NCI-H1436 (cell line): Measurements from ENCODE around the gene MAMSTR.
"Not testable (repeated sequence)": the region's sequence is repeated elsewhere in the genome, so short reads cannot be mapped to it uniquely, and the experiment has no call there.

Experiments used
- DNase-seq: peaks from one replicate; lab custom pipeline; 2025; lab: John Stamatoyannopoulos, UW

Gene MAMSTR, protein sequence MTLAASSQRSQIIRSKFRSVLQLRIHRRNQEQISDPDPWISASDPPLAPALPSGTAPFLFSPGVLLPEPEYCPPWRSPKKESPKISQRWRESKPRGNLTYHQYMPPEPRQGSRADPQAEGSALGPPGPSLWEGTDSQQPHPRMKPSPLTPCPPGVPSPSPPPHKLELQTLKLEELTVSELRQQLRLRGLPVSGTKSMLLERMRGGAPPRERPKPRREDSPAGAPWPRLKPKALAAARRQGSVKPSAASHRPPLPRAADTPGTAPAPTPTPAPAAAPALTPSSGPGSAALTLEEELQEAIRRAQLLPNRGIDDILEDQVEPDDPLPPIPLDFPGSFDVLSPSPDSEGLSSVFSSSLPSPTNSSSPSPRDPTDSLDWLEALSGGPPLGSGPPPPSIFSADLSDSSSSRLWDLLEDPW

DNA sequence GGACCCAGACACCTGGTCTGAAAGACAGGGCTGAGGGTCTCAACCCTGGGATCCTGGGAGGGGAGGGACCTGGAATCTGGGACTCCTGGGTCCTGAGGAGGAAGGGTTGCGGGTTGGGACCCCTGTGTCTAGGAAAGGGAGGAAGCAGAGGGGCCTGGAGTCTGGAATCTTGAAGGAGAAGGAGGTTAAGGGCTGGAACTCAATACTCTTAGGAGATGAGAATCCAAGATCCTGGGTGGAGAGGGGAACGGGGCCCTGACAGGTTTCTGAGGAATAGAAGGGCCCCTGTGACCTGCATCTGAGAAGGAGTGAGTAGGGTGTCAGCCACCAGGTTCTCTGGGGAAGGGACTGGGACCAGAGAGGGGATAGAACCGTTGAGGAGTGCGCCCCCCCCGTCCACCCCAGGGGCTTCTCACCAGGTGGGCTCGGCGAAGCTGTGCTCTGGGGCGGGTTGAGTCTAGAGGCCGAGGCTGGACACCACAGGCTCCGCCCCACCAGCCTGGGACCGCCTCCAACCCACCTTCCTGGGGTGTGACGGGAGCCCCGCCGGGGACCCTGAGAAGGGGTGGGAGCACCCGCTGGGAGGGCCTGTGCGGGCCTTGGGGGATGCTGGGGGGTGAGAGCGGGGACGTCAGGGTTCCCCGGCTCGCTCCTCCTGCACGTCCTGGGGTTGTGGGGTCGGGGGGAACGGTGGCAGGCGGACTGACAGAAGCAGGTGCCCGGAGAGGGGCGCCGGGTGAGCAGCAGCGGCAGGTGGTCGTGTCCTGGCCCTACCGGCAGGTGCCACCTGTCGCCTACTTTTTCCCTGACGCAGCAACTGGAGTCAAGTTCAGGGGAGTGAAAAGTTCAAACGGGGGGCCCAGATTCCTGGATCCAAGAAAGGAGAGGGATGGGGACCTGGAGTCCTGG lies at the start of gene MAMSTR:
TSS of gene MAMSTR (minus strand) at position 463 of the 909 bp plus-strand sequence. CDS start 694 bp downstream, outside the sequence.
- DNase-seq, result peak; percentile 60

DNA sequence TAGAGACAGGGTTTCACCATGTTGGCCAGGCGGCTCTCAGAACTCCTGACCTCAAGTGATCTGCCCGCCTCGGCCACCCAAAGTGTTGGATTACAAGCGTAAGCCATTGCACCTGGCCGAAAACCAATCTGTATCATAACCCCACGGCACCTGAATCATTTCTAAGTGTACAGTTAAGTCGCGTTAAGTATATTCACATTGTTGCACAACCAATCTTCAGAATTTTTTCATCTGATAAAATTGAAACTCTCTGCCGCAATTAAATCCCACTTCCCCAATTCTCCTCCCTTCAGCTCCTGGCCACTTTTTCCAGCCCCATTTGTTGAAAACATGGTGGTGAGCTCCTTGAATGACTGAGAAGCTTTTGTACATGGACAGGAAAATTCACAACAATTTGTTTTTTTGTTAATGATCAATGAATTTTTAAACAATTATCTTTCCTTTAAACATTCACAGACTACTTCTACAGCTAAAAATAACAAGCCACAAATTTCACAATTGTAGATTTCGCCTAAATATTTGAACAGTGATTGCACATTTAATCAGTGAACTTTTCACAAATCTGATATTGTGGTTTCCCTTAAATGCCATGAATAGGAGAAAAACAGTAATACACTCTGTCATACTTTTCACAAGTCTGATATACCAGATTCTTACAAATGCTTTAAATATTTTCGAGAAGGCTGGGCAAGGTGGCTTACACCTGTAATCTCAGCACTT lies 49.6 kb upstream of the MAMSTR start:
- no peak for DNase-seq

DNA sequence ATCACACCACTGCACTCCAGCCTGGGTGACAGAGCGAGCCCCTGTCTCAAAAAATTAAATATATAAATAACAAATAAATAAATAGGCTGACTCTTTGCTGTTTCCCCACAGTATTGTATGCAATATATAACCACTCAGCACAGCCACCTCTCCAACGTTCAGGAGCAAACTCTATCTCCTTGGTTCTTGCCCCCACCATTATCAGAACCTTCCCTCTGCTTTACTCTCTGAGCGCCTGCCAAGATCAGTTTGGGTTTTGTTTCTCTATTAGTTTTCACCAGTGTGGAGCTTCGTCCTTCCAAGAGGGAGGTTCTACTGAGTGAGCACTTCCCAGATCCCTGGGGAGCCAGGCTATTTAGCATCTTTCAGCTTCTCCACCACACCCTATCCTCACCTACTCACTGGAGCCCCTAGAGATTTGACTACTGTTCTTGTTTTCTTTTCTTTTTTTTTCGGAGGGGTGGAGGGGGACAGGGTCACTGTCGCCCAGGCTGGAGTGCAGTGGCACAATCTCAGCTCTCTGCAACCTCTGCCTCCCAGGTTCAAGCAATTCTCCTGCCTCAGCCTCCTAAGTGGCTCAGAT lies 48.7 kb upstream of the MAMSTR start:
- not testable (repeated sequence) for DNase-seq

DNA sequence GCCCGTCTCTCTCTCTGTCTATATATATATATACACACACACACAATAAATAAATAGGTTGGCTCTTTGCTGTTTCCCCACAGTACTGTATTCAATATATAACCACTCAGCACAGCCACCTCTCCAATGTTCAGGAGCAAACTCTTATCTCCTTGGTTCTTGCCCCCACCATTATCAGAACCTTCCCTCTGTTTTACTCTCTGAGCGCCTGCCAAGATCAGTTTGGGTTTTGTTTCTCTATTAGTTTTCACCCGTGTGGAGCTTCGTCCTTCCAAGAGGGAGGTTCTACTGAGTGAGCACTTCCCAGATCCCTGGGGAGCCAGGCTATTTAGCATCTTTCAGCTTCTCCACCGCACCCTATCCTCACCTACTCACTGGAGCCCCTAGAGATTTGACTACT lies 46.3 kb upstream of the MAMSTR start:
- DNase-seq, result not testable (repeated sequence)

DNA sequence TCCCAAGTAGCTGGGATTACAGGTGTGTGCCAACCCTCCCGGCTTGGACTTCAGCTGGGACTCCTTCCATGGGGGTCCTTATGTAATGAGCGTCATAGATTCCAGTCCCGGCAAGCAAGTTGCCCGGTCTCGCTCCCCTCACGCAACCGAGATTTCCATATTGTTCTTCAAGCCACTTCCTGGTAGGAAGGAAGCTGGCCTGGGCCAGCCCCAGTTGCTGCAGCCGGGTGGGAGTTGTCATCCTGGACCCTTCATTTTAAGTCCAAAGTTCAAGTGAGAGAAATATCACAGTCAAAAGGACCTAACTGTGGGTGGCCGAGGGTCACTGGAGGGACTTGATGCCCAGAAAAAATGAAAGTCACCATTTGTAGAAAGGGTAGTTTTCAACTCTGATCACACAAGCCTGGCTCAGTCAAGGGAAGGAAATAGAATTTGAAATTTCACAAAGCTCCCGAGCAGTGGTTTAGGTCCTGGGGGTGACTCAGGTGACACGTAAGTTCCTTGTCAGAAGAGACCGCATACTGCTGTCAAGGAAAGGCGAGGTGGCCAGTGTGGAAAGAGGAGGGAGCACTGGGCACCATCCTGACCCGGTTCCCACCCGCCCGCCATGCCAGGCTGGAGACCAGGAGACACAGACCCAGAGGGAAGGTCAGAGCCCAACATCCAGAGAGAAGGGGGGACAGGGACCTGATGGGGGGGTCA lies 41.1 kb upstream of the MAMSTR start:
- DNase-seq, result no peak

DNA sequence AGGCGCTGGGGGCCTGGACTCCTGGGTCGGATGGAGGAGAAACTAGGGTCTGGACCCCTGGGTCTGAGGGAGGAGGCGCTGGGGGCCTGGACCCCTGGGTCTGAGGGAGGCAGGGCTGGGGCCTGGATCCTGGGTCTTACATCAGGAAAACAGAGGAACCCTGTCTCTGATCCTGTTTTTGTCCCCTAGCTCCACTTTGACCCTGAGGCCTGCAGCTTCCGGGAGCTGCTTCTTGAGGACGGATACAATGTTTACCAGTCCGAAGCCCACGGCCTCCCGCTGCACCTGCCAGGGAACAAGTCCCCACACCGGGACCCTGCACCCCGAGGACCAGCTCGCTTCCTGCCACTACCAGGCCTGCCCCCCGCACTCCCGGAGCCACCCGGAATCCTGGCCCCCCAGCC lies 38.2 kb upstream of the MAMSTR start:
- DNase-seq, result no peak

DNA sequence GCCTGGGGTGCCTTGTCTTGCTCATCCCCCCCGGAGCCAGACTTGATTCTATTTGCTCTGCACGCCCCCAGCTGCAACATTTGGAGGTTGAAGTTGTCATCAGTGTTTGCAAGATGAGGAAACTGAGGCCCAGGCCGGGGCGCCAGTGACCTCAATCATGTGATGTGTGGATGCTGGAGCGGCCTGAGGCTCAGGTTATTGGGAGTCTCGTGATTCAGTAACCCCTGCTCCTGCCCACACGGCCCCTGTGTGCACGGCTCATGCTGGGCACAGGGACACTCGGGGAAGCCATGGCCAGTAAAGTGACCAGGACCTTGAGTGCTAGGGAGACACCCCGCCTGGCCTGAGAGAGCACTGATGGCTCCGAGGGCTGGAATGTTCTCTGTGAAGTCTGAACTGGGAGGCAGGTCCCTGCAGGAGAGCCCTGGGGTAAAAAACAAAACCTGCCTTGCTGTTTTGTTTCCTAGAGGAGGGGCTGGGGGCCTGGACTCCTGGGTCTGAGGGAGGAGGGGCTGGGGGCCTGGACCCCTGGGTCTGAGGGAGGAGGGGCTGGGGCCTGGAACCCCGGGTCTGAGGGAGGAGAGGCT lies 37.7 kb upstream of the MAMSTR start:
- DNase-seq, result no peak

DNA sequence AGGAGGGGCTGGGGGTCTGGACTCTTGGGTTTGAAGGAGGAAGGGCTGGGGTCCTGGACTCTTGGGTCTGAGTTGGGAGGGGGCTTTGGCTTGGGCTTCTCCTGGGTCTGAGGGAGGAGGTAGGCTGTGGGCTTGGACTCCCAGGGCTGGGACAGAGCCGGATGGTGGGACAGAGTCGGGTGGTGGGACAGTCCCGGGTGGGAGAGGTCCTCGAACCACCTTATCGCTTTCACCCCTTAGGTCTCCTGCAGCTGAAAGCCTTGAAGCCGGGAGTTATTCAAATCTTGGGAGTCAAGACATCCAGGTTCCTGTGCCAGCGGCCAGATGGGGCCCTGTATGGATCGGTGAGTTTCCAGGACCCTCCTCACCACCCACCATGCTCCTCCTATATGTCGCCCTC lies 37.2 kb upstream of the MAMSTR start:
- no peak for DNase-seq

DNA sequence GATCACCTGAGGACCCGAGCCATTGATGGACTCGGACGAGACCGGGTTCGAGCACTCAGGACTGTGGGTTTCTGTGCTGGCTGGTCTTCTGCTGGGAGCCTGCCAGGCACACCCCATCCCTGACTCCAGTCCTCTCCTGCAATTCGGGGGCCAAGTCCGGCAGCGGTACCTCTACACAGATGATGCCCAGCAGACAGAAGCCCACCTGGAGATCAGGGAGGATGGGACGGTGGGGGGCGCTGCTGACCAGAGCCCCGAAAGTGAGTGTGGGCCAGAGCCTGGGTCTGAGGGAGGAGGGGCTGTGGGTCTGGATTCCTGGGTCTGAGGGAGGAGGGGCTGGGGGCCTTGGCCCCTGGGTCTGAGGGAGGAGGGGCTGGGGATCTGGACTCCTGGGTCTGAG lies 36.7 kb upstream of the MAMSTR start:
- DNase-seq, result no peak

DNA sequence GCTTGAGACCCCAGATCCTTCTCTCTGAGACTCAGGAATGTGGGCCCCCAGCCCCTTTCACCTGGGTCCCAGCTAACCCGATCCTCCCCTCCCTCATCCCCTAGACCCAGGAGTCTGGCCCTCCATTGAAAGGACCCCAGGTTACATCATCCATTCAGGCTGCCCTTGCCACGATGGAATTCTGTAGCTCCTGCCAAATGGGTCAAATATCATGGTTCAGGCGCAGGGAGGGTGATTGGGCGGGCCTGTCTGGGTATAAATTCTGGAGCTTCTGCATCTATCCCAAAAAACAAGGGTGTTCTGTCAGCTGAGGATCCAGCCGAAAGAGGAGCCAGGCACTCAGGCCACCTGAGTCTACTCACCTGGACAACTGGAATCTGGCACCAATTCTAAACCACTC lies 36.3 kb upstream of the MAMSTR start:
- DNase-seq, result no peak

DNA sequence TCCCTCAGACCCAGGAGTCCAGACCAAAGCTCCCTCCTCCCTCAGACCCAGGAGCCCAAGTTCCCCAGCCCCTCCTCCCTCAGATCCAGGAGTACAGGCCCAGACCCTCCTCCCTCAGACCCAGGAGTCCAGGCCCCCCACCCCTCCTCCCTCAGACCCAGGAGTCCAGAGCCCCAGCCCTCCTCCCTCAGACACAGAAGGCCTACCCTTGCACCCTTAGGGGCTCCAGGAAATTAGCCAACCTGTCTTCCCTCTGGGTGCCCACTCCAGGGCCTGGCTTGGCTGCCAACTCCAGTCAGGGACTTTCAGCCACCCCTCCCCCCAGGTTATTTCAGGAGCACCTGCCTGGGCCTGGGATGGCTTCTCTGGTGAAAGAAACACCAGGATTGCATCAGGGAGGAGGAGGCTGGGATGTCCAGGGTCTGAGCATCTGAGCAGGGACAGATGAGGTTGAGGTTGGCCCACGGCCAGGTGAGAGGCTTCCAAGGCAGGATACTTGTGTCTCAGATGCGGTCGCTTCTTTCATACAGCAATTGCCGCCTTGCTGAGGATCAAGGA lies 35.6 kb upstream of the MAMSTR start, which contains the start of gene FGF21:
TSS of gene FGF21 (plus strand) at position 441 of the 558 bp plus-strand sequence. CDS start 713 bp downstream, outside the sequence.
- no peak for DNase-seq

DNA sequence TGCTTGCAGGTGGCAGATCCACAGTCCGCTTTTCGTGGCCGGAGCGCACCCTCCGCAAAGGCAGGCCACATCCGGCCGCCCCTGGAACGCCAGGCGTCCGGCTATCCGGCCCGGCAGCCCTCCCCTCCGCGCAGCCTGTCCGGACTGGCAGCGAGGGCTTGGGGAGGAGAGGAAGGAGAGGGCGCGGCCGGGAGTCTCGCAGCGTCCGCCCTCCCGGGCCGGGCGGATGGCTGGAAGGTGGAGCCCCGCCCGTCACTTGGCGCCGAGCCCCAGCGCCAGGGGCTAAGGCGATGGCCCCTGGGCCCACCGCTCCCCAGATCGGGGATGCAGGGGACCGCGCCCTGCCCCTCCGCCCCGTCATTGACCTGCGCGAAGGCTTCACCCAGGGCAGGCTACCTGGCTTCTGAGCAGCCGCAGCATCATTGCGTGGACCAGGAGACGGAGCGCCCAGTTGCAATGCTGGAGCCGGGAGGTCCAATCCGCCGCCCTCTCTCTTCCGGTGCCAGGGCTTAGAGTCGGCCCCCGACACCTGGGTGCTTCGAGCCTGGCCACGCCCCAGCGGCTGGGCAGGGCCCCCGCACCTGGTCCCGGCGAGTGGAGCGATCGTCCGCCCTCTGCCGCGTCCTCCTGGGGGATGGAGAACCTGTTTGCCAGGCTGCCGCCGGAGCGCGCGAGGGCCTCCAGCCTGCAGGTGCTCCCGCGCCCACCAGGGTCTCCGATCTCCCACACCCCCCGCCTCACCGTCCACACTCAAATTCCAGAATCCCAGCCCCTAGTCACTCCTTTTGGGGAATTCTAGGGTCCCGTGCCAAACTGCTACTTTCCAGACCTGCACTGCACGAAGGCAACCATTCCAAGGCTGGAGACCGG lies 33.2 kb upstream of the MAMSTR start, which contains the start of gene FUT1:
TSS of gene FUT1 (minus strand) at position 146 of the 870 bp plus-strand sequence. CDS start 1,360 bp downstream, outside the sequence.
- DNase-seq, result peak; percentile 96

DNA sequence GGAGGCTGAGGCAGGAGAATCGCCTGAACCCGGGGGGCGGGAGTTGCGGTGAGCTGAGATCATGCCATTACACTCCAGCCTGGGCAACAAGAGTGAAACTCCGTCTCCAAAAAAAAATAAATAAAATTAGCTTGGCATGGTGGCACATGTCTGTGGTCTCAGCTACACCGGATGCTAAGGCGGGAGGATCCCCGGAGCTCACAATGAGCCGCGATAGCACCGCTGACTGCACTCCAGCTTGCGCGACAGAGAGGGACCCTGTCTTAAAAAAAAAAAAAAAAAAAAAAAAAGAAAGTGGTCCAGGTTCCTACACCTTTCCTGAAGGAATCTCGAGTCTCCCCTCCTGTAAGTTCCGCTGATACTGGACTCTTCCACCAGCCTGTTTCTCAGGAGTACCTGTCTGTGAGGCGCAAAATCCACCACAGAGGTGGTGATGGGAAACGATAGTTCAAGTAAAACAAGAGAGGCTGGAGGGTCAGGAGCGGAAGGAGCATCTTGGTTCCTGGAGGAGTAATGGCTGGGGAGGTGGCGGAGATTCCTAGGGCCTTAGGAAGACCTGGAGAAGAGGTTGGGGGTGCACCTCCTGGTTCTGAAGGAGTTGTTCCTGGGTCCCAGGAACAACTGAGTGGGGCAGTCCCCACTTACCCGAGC lies 32.4 kb upstream of the MAMSTR start:
- no peak for DNase-seq

DNA sequence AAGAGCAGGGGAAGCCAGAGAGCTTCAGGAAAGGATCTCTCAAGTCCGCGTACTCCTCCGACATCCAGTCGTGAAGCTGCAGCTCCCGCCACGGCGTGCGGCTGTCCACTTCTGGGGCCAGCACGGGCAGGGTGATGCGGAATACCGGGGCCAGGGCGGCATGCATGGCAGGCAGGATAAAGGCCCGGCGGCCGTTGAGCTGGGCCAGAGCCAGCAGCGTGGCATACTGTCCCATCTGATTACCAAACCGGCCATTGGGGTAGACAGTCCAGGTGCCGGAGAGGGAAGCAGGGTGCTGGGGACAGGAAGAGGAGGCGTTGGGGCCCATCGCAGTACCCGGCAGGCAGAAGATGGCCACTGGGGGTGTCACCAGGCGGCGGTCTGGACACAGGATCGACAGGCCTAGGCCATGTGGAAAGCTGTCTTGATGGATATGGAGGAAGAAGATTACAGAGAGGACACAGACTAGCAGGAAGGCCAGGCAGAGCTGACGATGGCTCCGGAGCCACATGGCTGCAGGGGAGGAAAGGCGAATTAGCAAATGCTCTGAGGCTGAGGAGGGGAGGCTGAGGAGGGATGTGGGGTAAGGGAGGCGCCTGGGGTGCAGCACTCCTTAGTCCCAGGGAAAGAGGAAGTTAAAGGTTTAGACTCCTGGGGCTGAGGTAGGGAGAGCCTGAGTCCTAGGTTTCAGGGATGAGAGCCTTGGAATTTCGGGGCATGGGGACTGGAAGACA lies 31.4 kb upstream of the MAMSTR start:
- DNase-seq, result no peak

DNA sequence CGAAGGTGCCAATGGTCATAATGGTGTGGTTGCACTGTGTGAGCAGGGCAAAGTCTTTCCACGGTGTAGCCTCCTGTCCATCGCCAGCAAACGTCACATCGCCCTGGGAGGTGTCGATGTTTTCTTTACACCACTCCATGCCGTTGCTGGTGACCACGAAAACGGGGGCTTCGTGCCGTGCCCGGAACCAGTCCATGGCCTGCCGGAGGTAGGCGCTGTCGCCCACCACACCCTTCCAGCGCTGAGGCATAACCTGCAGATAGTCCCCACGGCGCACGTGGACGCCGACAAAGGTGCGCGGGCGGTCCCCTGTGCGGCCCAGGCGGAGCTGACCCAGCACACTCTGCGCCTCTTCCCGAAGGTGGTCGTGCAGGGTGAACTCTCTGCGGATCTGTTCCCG lies 30.8 kb upstream of the MAMSTR start:
- DNase-seq, result no peak

DNA sequence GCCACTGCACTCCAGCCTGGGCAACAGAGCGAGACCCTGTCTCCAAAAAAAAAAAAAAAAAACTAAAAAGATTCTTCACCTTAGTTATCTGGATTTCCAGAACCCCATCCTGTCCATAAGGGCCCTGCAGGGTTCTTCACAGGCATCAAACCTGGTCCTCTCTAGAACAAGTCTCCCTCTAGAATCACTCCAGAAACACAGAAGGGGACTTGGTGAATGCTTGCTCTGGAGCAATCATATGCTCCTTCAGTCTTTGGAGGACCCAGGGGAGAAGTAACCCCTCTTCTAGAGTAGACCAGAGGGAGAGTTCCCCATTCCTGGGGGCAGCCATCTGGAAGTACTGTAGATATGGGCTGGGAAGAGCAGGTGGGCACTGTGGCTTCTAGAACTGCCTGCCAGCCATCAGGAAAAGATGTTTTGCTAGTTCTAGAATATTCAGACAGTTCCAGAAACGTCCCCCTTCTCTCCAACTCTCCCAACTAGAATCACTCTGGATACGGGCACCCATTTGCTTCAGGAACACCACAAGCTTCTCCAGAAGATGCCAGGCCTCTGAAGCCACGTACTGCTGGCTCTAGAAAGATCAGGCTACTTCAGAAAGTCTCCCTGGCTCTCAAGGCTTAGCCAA lies 30.2 kb upstream of the MAMSTR start:
- DNase-seq, result no peak

DNA sequence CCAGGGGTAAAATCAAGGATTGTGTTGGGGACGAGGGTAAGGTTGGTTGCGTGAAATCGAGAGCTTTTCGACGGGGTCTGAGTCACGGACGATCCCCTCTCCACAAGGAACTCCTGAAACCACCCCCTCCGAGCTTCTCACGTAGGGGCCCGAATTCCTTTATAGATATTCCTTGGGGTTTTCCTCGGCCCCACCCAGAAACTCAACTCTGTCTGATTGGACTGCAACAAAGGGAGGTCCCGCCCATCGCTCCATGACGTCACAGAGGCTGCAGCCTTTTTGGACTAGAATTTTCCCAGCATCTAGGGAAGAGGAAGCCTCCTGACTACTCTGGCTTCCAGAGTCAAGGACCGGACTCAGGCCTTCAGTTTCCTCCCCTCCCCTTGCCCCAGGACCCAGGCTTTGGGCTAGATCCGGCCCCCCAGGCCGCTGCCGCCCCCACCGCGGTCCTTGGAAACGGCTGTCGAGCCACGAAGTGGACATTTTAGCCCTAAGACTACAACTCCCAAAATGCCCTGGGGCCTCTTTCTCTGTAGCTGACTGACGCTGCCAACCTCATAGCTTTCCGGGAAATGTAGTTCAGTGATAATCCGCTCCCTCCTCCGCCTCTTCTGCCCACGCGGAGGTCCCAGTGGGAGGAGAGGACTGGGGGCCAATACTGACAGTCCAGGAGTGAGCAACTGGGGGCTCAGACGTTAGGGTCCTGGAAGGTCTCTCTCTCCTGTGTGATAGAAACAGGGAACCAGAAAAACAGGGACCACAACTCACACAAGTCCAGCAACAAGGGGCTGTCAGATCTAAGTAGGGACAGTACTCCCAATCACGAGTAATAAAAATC lies 27.4 kb upstream of the MAMSTR start, which contains the start of gene IZUMO1:
TSS of gene IZUMO1 (minus strand) at position 172 of the 838 bp plus-strand sequence. CDS start 1,050 bp downstream, outside the sequence.
- DNase-seq, result no peak
